ENCODE data around the gene IL1RAP. TPM values are rescaled to one million over a fixed set of nuclear protein-coding genes. Genes with fewer than 3 reads are reported as not detected.

The IL1RAP gene
- total and polyA plus RNA-seq, 2 experiments from 2014 or later, result 3.6 to 5.0 TPM

DNA sequence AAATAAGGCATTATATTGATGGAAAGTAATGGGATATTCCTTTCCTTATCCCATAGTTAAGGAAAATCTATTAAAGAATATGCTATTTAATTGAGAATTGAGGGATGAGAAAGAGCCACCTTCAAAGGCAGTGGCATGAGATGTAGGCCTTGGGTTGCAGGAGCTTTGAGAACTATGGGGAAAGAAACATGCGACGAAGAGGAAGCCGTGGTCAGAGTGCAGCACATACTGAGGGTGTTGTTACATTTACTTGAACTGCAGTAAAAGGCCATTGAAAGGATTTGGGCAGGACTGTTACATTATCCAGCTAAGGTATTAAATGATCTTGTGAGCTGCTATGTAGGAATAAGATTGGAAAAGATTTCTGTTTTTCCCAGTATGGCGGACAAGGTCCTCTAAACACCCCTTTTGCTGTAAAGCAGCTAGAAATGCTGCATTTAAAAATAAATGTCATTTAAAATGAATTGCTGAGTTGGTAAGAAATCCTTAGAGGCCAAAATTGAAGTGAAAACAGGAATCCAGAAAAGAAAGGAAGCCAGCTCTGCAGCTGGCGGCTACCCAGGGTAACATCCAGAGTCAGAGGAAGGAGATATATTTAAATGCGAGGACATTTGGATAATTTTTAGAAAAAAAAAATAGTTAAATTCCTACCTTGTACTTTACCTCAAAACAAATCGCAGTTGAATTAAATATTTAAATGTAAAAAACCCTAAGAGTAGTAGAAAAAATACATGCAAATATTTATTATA is 61.7 kb downstream of the IL1RAP start:
- no peak overlapping the region for H3K4me2 ChIP-seq
- H3K27ac ChIP-seq (ENCODE audit: low read depth), result no peak overlapping the region
- H4K20me1 ChIP-seq (replicated peaks; ENCODE audit: insufficient read depth), result no peaks in the 10 kb centered on the region
- peaks cover 5% of the 10 kb centered on the region for H3K4me1 Mint-ChIP-seq
- ATAC-seq, result no peak
- H3K9me3 Mint-ChIP-seq, result peaks cover 3% of the 10 kb centered on the region; the same call in 2 of the 3 replicates
- H3K27me3 Mint-ChIP-seq (ENCODE audit: insufficient read depth, low read depth, poor library complexity), result no peaks in the 10 kb centered on the region
- H3K4me1 ChIP-seq (ENCODE audit: insufficient read depth), result no peaks in the 10 kb centered on the region
- no peak overlapping the region for H3K4me3 ChIP-seq
- TF ChIP-seq ZNF114 (CRISPR knock-in tag; IDR thresholded peaks at IDR 0.05) (no peak), EZH2phosphoT487 (IDR thresholded peaks at IDR 0.05; ENCODE audit: unreplicated experiment) (no peak), ZNF331 (CRISPR knock-in tag; IDR thresholded peaks at IDR 0.05; ENCODE audit: low read depth) (no peak), ETS1 (IDR thresholded peaks at IDR 0.05) (no peak)
- H3F3A ChIP-seq (replicated peaks; ENCODE audit: low read depth), result no peaks in the 10 kb centered on the region
- H3K9me2 ChIP-seq (ENCODE audit: insufficient read depth), result no peaks in the 10 kb centered on the region
- no peak for DNase-seq (ENCODE audit: low spot score)
- no peak overlapping the region for H2AFZ ChIP-seq
- H3K27me3 ChIP-seq (ENCODE audit: insufficient read depth), result no peaks in the 10 kb centered on the region
- no peaks in the 10 kb centered on the region for H3K36me3 ChIP-seq (ENCODE audit: insufficient read depth)
- H3K27ac Mint-ChIP-seq, result no peak overlapping the region
- no peak overlapping the region for H3K4me3 Mint-ChIP-seq
- H3K79me2 ChIP-seq (replicated peaks; ENCODE audit: insufficient read depth), result no peaks in the 10 kb centered on the region
- peaks cover 5% of the 10 kb centered on the region; the same call in 2 of the 3 replicates for H3K36me3 Mint-ChIP-seq (ENCODE audit: low read depth)

DNA sequence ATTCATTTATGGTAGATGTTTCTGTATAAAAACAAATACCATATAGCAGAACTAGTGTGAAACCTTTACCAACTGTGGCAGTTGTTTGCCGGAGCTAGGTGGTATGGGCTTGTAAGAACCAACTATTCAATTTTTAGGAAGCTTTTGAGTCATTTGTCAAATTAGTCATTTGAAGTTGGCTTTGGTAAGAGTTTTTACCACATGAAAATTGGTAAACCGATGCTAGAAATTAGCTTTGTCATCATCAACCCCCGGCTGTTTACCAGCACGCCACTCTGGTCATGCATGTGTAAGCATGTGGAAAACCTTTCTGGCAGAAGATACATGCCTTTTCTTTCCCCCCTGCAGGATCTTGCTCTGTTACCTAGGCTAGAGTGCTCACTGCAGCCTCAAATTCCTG is 63.3 kb downstream of the IL1RAP start:
- H3F3A ChIP-seq (replicated peaks; ENCODE audit: low read depth), result no peaks in the 10 kb centered on the region
- H3K9me2 ChIP-seq (ENCODE audit: insufficient read depth), result no peaks in the 10 kb centered on the region
- H3K27ac Mint-ChIP-seq, result no peak overlapping the region
- no peaks in the 10 kb centered on the region for H3K27me3 ChIP-seq (ENCODE audit: insufficient read depth)
- H3K4me1 ChIP-seq (ENCODE audit: insufficient read depth), result no peaks in the 10 kb centered on the region
- H2AFZ ChIP-seq, result no peak overlapping the region
- no peak overlapping the region for H3K4me2 ChIP-seq
- peaks cover 5% of the 10 kb centered on the region; the same call in 2 of the 3 replicates for H3K36me3 Mint-ChIP-seq (ENCODE audit: low read depth)
- peaks cover 2% of the 10 kb centered on the region for H3K27me3 Mint-ChIP-seq (ENCODE audit: insufficient read depth, low read depth, poor library complexity)
- no peak overlapping the region for H3K4me3 Mint-ChIP-seq
- no peak for ATAC-seq
- no peak for DNase-seq (ENCODE audit: low spot score)
- no peaks in the 10 kb centered on the region for H3K36me3 ChIP-seq (ENCODE audit: insufficient read depth)
- H3K4me1 Mint-ChIP-seq, result peaks cover 5% of the 10 kb centered on the region
- H3K79me2 ChIP-seq (replicated peaks; ENCODE audit: insufficient read depth), result no peaks in the 10 kb centered on the region
- H4K20me1 ChIP-seq (replicated peaks; ENCODE audit: insufficient read depth), result no peaks in the 10 kb centered on the region
- no peak overlapping the region for H3K4me3 ChIP-seq
- peaks cover 3% of the 10 kb centered on the region; the same call in 2 of the 3 replicates for H3K9me3 Mint-ChIP-seq
- H3K27ac ChIP-seq (ENCODE audit: low read depth), result no peak overlapping the region
- TF ChIP-seq STAT1 (IDR thresholded peaks at IDR 0.05; ENCODE audit: unreplicated experiment), result no peak
- TF ChIP-seq EZH2 (IDR thresholded peaks at IDR 0.05; ENCODE audit: low read depth, unreplicated experiment), result no peak
- TF ChIP-seq, protein P1, sequence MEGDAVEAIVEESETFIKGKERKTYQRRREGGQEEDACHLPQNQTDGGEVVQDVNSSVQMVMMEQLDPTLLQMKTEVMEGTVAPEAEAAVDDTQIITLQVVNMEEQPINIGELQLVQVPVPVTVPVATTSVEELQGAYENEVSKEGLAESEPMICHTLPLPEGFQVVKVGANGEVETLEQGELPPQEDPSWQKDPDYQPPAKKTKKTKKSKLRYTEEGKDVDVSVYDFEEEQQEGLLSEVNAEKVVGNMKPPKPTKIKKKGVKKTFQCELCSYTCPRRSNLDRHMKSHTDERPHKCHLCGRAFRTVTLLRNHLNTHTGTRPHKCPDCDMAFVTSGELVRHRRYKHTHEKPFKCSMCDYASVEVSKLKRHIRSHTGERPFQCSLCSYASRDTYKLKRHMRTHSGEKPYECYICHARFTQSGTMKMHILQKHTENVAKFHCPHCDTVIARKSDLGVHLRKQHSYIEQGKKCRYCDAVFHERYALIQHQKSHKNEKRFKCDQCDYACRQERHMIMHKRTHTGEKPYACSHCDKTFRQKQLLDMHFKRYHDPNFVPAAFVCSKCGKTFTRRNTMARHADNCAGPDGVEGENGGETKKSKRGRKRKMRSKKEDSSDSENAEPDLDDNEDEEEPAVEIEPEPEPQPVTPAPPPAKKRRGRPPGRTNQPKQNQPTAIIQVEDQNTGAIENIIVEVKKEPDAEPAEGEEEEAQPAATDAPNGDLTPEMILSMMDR (conservative IDR thresholded peaks at IDR 0.05; ENCODE audit: low read depth in 2 of 2), result no peak
- TF ChIP-seq NANOG (IDR thresholded peaks at IDR 0.05; ENCODE audit: borderline replicate concordance), result no peak
- TF ChIP-seq CREB1 (CRISPR knock-in tag; IDR thresholded peaks at IDR 0.05; ENCODE audit: low read depth), result no peak
- no peak for TF ChIP-seq ZNF331 (CRISPR knock-in tag; IDR thresholded peaks at IDR 0.05; ENCODE audit: low read depth)
- TF ChIP-seq JUNB (IDR thresholded peaks at IDR 0.05; ENCODE audit: unreplicated experiment), result no peak
- no peak for TF ChIP-seq ETS1 (IDR thresholded peaks at IDR 0.05)
- no peak for TF ChIP-seq ZNF114 (CRISPR knock-in tag; IDR thresholded peaks at IDR 0.05)
- no peak for TF ChIP-seq EZH2phosphoT487 (IDR thresholded peaks at IDR 0.05; ENCODE audit: unreplicated experiment)
